Endodermal cell (in vitro differentiated cells): ENCODE measurements around the gene OR52B6. TPM values are rescaled to one million over a fixed set of nuclear protein-coding genes. Genes with fewer than 3 reads are reported as not detected.

Source experiments
- DNase-seq: peaks from one replicate; pipeline ENCODE4 v3.0.0-alpha.2; 2017
- H3K27ac ChIP-seq: 2 replicates; pipeline ENCODE4 v1.5.1; 2013; ENCODE audit warnings: mild to moderate bottlenecking, low read depth, low read length, moderate library complexity
- H3K27me3 ChIP-seq: 2 replicates; pipeline ENCODE4 v1.6.1; 2013; ENCODE audit warnings: mild to moderate bottlenecking, low read length, moderate library complexity; ENCODE audit not compliant: insufficient read depth, control insufficient read depth, poor library complexity, severe bottlenecking
- H3K36me3 ChIP-seq: 2 replicates; pipeline ENCODE4 v1.7.0; 2013; ENCODE audit warnings: mild to moderate bottlenecking, low read length, moderate library complexity; ENCODE audit not compliant: control insufficient read depth, insufficient read depth
- H3K4me1 ChIP-seq: one replicate; pipeline ENCODE4 v1.7.0; 2013; ENCODE audit warnings: low read length; ENCODE audit not compliant: control insufficient read depth, insufficient read depth
- H3K4me3 ChIP-seq: 2 replicates; pipeline ENCODE4 v1.5.1; 2013; ENCODE audit warnings: mild to moderate bottlenecking, low read length, moderate library complexity
- H3K9ac ChIP-seq: 2 replicates; pipeline ENCODE4 v1.6.1; 2013; ENCODE audit warnings: mild to moderate bottlenecking, low read length, moderate library complexity; ENCODE audit not compliant: poor library complexity, severe bottlenecking; ENCODE audit errors: extremely low read depth
- H3K9me3 ChIP-seq: 2 replicates; pipeline ENCODE4 v1.6.1; 2013; ENCODE audit warnings: mild to moderate bottlenecking, low read length, moderate library complexity; ENCODE audit not compliant: control insufficient read depth
- H3K27ac Mint-ChIP-seq: 2 replicates; pipeline ENCODE4 v1.8.0; 2020; ENCODE audit warnings: mixed read lengths
- H3K27me3 Mint-ChIP-seq: 2 replicates; pipeline ENCODE4 v1.8.0; 2021; ENCODE audit warnings: mild to moderate bottlenecking, mixed read lengths; ENCODE audit not compliant: insufficient read depth
- H3K36me3 Mint-ChIP-seq: 2 replicates; pipeline ENCODE4 v1.8.0; 2020; ENCODE audit warnings: low read depth, mixed read lengths
- H3K4me1 Mint-ChIP-seq: 2 replicates; pipeline ENCODE4 v1.8.0; 2020; ENCODE audit warnings: mixed read lengths
- H3K4me3 Mint-ChIP-seq: 2 replicates; pipeline ENCODE4 v1.8.0; 2020; ENCODE audit warnings: mild to moderate bottlenecking, moderate library complexity, mixed read lengths
- H3K9me3 Mint-ChIP-seq: 2 replicates; pipeline ENCODE4 v1.8.0; 2020; ENCODE audit warnings: mild to moderate bottlenecking, mixed read lengths
- WGBS, 2 experiments: methylation state at CpG; one replicate each; pipeline versions ENCODE4 v1.1.5 to v1.1.7; 2013; ENCODE audit warnings: missing lambda C conversion rate in 2 of 2, mixed read lengths in 1 of 2; ENCODE audit not compliant: insufficient coverage in 1 of 2, insufficient read length in 1 of 2; 5-methylcytosine and 5-hydroxymethylcytosine counted together
- total RNA-seq, 2 donors: library from RNA; stranded (reverse); fragmentation: NEBNext Ultra II Directional in 1 of 2; extraction: Animal tissue kit (Norgen Biotek cat#: 25700) in 1 of 2; gene quantifications; 2 replicates in 1 of 2; 3 replicates in 1 of 2; pipeline ENCODE4 v1.2.1, GENCODE V29; 2021
- TF ChIP-seq, protein P1 (sequence below): fragments of 200-600 bp; sonication (generic); conservative IDR thresholded peaks from 2 replicates; pipeline ENCODE4 v1.5.0; 2021; ENCODE audit warnings: antibody characterized with exemption, mild to moderate bottlenecking

Gene OR52B6
- total RNA-seq, 2 donors from 2014 or later = not detected

DNA sequence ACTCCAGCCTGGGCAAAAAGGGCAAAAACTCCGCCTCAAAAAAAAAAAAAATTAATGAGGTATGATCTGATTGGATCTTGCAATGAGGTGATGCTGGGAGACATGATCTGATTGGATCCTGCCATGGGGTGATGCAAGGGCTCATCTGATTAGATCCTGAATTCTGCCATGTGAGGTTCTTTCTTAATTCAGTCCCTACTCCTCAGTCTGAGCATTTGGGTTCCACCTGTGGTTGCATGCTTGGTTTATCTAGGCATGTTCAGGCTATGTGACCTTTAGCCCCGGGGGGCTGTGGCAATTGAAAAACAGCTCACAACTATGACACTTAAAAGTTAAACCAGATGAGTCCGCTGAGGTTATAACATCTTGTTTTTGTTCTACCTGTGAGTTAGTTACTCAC lies 10.9 kb downstream of the OR52B6 start:
- Mint-ChIP-seq H3K4me1 (peaks cover 7% of the 10 kb centered on the region), H3K9me3 (peaks cover 11% of the 10 kb centered on the region), H3K36me3 (no peaks in the 10 kb centered on the region), H3K4me3 (no peak overlapping the region), H3K27me3 (peaks cover 1% of the 10 kb centered on the region), H3K27ac (no peak overlapping the region)
- Histone ChIP-seq H3K9me3 (no peaks in the 10 kb centered on the region), H3K9ac (no peak overlapping the region), H3K4me1 (no peaks in the 10 kb centered on the region), H3K27me3 (no peaks in the 10 kb centered on the region), H3K36me3 (no peaks in the 10 kb centered on the region), H3K4me3 (no peak overlapping the region), H3K27ac (no peak overlapping the region)
- DNase-seq = no peak
- 90% methylated on average over 2 to 3 of the region's 3 CpGs for WGBS, 2 experiments
- TF ChIP-seq, protein P1, sequence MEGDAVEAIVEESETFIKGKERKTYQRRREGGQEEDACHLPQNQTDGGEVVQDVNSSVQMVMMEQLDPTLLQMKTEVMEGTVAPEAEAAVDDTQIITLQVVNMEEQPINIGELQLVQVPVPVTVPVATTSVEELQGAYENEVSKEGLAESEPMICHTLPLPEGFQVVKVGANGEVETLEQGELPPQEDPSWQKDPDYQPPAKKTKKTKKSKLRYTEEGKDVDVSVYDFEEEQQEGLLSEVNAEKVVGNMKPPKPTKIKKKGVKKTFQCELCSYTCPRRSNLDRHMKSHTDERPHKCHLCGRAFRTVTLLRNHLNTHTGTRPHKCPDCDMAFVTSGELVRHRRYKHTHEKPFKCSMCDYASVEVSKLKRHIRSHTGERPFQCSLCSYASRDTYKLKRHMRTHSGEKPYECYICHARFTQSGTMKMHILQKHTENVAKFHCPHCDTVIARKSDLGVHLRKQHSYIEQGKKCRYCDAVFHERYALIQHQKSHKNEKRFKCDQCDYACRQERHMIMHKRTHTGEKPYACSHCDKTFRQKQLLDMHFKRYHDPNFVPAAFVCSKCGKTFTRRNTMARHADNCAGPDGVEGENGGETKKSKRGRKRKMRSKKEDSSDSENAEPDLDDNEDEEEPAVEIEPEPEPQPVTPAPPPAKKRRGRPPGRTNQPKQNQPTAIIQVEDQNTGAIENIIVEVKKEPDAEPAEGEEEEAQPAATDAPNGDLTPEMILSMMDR = no peak

- no peak overlapping the region for H3K4me3 ChIP-seq
- peaks cover 17% of the 10 kb centered on the region for H3K4me1 Mint-ChIP-seq
- no peaks in the 10 kb centered on the region for H3K36me3 ChIP-seq
- H3K36me3 Mint-ChIP-seq = no peaks in the 10 kb centered on the region
- no peaks in the 10 kb centered on the region for H3K4me1 ChIP-seq
- H3K9me3 Mint-ChIP-seq = peaks cover 11% of the 10 kb centered on the region
- WGBS, 2 experiments = 86 to 90% methylated on average over 2 to 5 of the region's 5 CpGs
- no peak overlapping the region for H3K27ac ChIP-seq
- no peaks in the 10 kb centered on the region for H3K27me3 ChIP-seq
- no peak overlapping the region for H3K4me3 Mint-ChIP-seq
- TF ChIP-seq, protein P1 = no peak
- no peaks in the 10 kb centered on the region for H3K9me3 ChIP-seq
- no peak for DNase-seq
- no peak overlapping the region for H3K27ac Mint-ChIP-seq
- peaks cover 1% of the 10 kb centered on the region for H3K27me3 Mint-ChIP-seq
- no peak overlapping the region for H3K9ac ChIP-seq
These were observed 11.9 kb downstream of the OR52B6 start for GRCh38 chr11:5592615-5593014.

DNA sequence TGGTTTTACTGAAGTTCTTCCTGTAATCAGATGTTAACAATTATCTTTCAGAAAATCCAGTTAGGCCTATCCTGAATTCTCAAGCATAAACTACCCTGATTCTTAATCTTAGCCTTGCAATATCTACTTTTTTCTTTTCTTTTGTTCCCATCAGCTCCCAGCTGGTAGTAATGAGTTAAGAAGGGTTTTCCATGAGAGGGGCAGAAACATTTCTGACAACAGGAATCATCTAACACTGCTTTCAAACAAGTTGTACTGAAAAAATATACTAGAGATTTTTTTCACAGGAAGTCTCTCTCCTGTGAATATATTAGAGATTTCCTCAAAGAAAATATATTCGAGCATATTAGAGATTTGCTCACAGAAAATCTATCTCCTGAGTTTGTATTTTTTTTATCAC lies 12.5 kb downstream of the OR52B6 start:
- Histone ChIP-seq H3K9me3 (no peaks in the 10 kb centered on the region), H3K4me3 (no peak overlapping the region), H3K9ac (no peak overlapping the region), H3K27me3 (no peaks in the 10 kb centered on the region), H3K4me1 (peaks cover 2% of the 10 kb centered on the region), H3K36me3 (no peaks in the 10 kb centered on the region), H3K27ac (no peak overlapping the region)
- peaks cover 1% of the 10 kb centered on the region for H3K27me3 Mint-ChIP-seq
- H3K36me3 Mint-ChIP-seq = no peaks in the 10 kb centered on the region
- no peak for DNase-seq
- peaks cover 11% of the 10 kb centered on the region for H3K9me3 Mint-ChIP-seq
- no peak overlapping the region for H3K27ac Mint-ChIP-seq
- no peak overlapping the region for H3K4me3 Mint-ChIP-seq
- TF ChIP-seq, protein P1 = no peak
- H3K4me1 Mint-ChIP-seq = peaks cover 22% of the 10 kb centered on the region
- no CpG with 5 or more reads among the region's 1 CpG for WGBS, 2 experiments
